Measurements from ENCODE around the gene TAL2. TPM values are rescaled to one million over a fixed set of nuclear protein-coding genes. Genes with fewer than 3 reads are reported as not detected.

Gene TAL2
- total RNA-seq, 1 experiment from 2014 or later: not detected

DNA sequence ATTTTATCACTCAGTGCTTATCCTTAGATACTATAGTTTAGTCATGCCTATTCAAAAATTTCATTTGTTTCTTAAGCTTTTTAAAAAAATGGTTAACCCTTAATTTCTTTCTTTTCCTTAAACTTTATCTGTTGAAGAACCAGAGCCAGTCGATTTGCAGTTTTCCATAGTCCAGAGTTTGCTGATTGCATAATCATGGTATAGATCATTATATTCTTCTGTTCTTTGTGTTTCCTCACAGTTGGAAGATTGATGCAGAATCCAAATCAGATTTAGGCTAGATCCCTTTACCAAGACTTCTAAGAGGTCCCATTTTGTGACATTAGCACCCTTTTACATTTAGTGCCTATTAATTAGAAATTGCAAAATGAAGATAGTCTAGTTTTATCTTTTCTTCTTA, 50.0 kb downstream of the TAL2 start:
- ATAC-seq (no peak), DNase-seq (ENCODE audit: low read depth, low spot score) (no peak)
- no peak overlapping the region for H3K27ac ChIP-seq (ENCODE audit: low read length)
- H3K4me1 ChIP-seq (ENCODE audit: control insufficient read depth, insufficient read depth, low read length): no peaks in the 10 kb centered on the region
- intact Hi-C loops (cut with micrococcal nuclease; ENCODE audit: unreplicated experiment) (no loop called here), in situ Hi-C loops (cut with HindIII; ENCODE audit: low pct_unique_long_range_greater_than_20kb, low sequenced_read_pairs) (no loop called here)
- H3K9me3 ChIP-seq (ENCODE audit: control insufficient read depth, insufficient read depth, low read depth, low read length): no peaks in the 10 kb centered on the region
- TF ChIP-seq POLR2AphosphoS5 (IDR thresholded peaks at IDR 0.05; ENCODE audit: low read depth, low read length) (no peak), SIN3A (IDR thresholded peaks at IDR 0.05; ENCODE audit: borderline replicate concordance, insufficient read depth, low read depth, low read length) (no peak), TCF7L2 (IDR thresholded peaks at IDR 0.05; ENCODE audit: low read depth, low read length) (no peak)
- TF ChIP-seq, protein P1, sequence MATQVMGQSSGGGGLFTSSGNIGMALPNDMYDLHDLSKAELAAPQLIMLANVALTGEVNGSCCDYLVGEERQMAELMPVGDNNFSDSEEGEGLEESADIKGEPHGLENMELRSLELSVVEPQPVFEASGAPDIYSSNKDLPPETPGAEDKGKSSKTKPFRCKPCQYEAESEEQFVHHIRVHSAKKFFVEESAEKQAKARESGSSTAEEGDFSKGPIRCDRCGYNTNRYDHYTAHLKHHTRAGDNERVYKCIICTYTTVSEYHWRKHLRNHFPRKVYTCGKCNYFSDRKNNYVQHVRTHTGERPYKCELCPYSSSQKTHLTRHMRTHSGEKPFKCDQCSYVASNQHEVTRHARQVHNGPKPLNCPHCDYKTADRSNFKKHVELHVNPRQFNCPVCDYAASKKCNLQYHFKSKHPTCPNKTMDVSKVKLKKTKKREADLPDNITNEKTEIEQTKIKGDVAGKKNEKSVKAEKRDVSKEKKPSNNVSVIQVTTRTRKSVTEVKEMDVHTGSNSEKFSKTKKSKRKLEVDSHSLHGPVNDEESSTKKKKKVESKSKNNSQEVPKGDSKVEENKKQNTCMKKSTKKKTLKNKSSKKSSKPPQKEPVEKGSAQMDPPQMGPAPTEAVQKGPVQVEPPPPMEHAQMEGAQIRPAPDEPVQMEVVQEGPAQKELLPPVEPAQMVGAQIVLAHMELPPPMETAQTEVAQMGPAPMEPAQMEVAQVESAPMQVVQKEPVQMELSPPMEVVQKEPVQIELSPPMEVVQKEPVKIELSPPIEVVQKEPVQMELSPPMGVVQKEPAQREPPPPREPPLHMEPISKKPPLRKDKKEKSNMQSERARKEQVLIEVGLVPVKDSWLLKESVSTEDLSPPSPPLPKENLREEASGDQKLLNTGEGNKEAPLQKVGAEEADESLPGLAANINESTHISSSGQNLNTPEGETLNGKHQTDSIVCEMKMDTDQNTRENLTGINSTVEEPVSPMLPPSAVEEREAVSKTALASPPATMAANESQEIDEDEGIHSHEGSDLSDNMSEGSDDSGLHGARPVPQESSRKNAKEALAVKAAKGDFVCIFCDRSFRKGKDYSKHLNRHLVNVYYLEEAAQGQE (IDR thresholded peaks at IDR 0.05; ENCODE audit: insufficient read depth in 1 of 2, low read depth in 2 of 2, low read length in 1 of 2): no peak
- H3K4me3 ChIP-seq (ENCODE audit: low read depth in 2 of 2, low read length in 2 of 2): no peak overlapping the region
- no TSS peak for BruUV-seq (replicated peaks)
- ChIA-PET POLR2A (no interaction called here), CTCF (no interaction called here)
- H3K27me3 ChIP-seq (ENCODE audit: control insufficient read depth, insufficient read depth, low read length): no peaks in the 10 kb centered on the region
- H3K36me3 ChIP-seq (ENCODE audit: control insufficient read depth, insufficient read depth, low read length): no peaks in the 10 kb centered on the region

Other genes with a start within 250 kb of the TAL2 start
- gene FSD1L, start 214.4 kb upstream of the TAL2 start, total RNA-seq (2021; ENCODE audit: unreplicated experiment): 5.1 TPM
- gene FKTN, start 104.3 kb upstream of the TAL2 start, total RNA-seq (2021; ENCODE audit: unreplicated experiment): 15.2 TPM
- gene TMEM38B, start 32.1 kb downstream of the TAL2 start, total RNA-seq (2021; ENCODE audit: unreplicated experiment): 30.6 TPM

Data from Panc1 (cell line).